ENCODE data around the gene CLCA1.

CLCA1 gene

GRCh38 chr1:86468501-86468977 is at the start of gene CLCA1:
CLCA1 (plus strand) TSS chr1:86468927; CDS start chr1:86468972, 45 bp downstream.
- TF ChIP-seq CTCF (IDR thresholded peaks at IDR 0.05; ENCODE audit: low read depth, low read length), result no peak
- DNase-seq, result no peak
- Histone ChIP-seq H3K27me3 (ENCODE audit: insufficient read depth, low read depth, severe bottlenecking) (no peaks in the 10 kb centered on the region), H3K4me3 (ENCODE audit: low read depth, low read length) (no peak within 1 kb of the TSS), H3K9me3 (ENCODE audit: severe bottlenecking) (no peaks in the 10 kb centered on the region), H3K27ac (no peak within 1 kb of the TSS), H3K36me3 (no peaks in the 10 kb centered on the region)

GRCh38 chr1:86419277-86419903 is 49.3 kb upstream of the CLCA1 start:
- Histone ChIP-seq H3K9me3 (ENCODE audit: severe bottlenecking) (no peaks in the 10 kb centered on the region), H3K4me3 (ENCODE audit: low read depth, low read length) (no peak overlapping the region), H3K27me3 (ENCODE audit: insufficient read depth, low read depth, severe bottlenecking) (no peaks in the 10 kb centered on the region), H3K27ac (no peak overlapping the region), H3K36me3 (no peaks in the 10 kb centered on the region)
- peak; percentile 27 for DNase-seq
- peak; percentile 46 for TF ChIP-seq CTCF (IDR thresholded peaks at IDR 0.05; ENCODE audit: low read depth, low read length)

GRCh38 chr1:86421601-86422280 is 47.0 kb upstream of the CLCA1 start:
- H3K36me3 ChIP-seq, result no peaks in the 10 kb centered on the region
- TF ChIP-seq CTCF (IDR thresholded peaks at IDR 0.05; ENCODE audit: low read depth, low read length), result no peak
- DNase-seq, result no peak
- no peak overlapping the region for H3K27ac ChIP-seq
- H3K27me3 ChIP-seq (ENCODE audit: insufficient read depth, low read depth, severe bottlenecking), result no peaks in the 10 kb centered on the region
- H3K9me3 ChIP-seq (ENCODE audit: severe bottlenecking), result no peaks in the 10 kb centered on the region
- no peak overlapping the region for H3K4me3 ChIP-seq (ENCODE audit: low read depth, low read length)

GRCh38 chr1:86423473-86423872 is 45.3 kb upstream of the CLCA1 start:
- DNase-seq, result no peak
- no peak for TF ChIP-seq CTCF (IDR thresholded peaks at IDR 0.05; ENCODE audit: low read depth, low read length)
- Histone ChIP-seq H3K27ac (no peak overlapping the region), H3K27me3 (ENCODE audit: insufficient read depth, low read depth, severe bottlenecking) (no peaks in the 10 kb centered on the region), H3K9me3 (ENCODE audit: severe bottlenecking) (no peaks in the 10 kb centered on the region), H3K36me3 (no peaks in the 10 kb centered on the region), H3K4me3 (ENCODE audit: low read depth, low read length) (no peak overlapping the region)

- Histone ChIP-seq H3K27me3 (ENCODE audit: insufficient read depth, low read depth, severe bottlenecking) (no peaks in the 10 kb centered on the region), H3K27ac (no peak within 1 kb of the TSS), H3K36me3 (no peaks in the 10 kb centered on the region), H3K4me3 (ENCODE audit: low read depth, low read length) (no peak within 1 kb of the TSS), H3K9me3 (ENCODE audit: severe bottlenecking) (no peaks in the 10 kb centered on the region)
- no peak for TF ChIP-seq CTCF (IDR thresholded peaks at IDR 0.05; ENCODE audit: low read depth, low read length)
- no peak for DNase-seq
Observed at GRCh38 chr1:86423873-86424272, 44.9 kb upstream of the CLCA1 start, which contains the start of gene CLCA2. CLCA2 (plus strand) TSS chr1:86424171; CDS start chr1:86424248, 77 bp downstream.

Measured in WERI-Rb-1 (cell line).